ENCODE measurements around the gene PTCD2.

Gene PTCD2

GRCh38 chr5:72379936-72380335 is 59.8 kb downstream of the PTCD2 start:
- peaks cover 6% of the 10 kb centered on the region; the same call in 1 of the 2 replicates for H3K27me3 ChIP-seq (ENCODE audit: control insufficient read depth, low read length)
- H3K4me2 ChIP-seq (ENCODE audit: low read length), result no peak overlapping the region
- no peak overlapping the region for H3K27ac ChIP-seq (ENCODE audit: low read depth, low read length)
- H3K9me2 ChIP-seq (replicated peaks; ENCODE audit: control insufficient read depth, low read length), result no peaks in the 10 kb centered on the region
- H3K36me3 ChIP-seq (ENCODE audit: control insufficient read depth, low read length), result no peaks in the 10 kb centered on the region
- no peak overlapping the region for H3K4me3 ChIP-seq (ENCODE audit: low read length)
- TF ChIP-seq EZH2phosphoT487 (IDR thresholded peaks at IDR 0.05; ENCODE audit: borderline replicate concordance, low read length), result no peak
- TF ChIP-seq CTCF (IDR thresholded peaks at IDR 0.05; ENCODE audit: low read depth, low read length, poor library complexity, severe bottlenecking), result no peak
- H4K20me1 ChIP-seq (ENCODE audit: control insufficient read depth, insufficient read depth, low read depth, low read length), result no peaks in the 10 kb centered on the region
- no peaks in the 10 kb centered on the region for H3K9me3 ChIP-seq (ENCODE audit: control insufficient read depth, insufficient read depth, low read length)
- H3F3A ChIP-seq (ENCODE audit: control insufficient read depth, insufficient read depth), result no peaks in the 10 kb centered on the region
- H3K4me1 ChIP-seq (ENCODE audit: control insufficient read depth, low read length), result no peaks in the 10 kb centered on the region
- no peaks in the 10 kb centered on the region for H3K79me2 ChIP-seq (ENCODE audit: control insufficient read depth, low read length)

- Histone ChIP-seq H3K4me2 (ENCODE audit: low read length) (no peak overlapping the region), H3K4me1 (ENCODE audit: control insufficient read depth, low read length) (no peaks in the 10 kb centered on the region), H3F3A (ENCODE audit: control insufficient read depth, insufficient read depth) (no peaks in the 10 kb centered on the region), H3K9me2 (replicated peaks; ENCODE audit: control insufficient read depth, low read length) (no peaks in the 10 kb centered on the region), H3K9me3 (ENCODE audit: control insufficient read depth, insufficient read depth, low read length) (no peaks in the 10 kb centered on the region), H3K4me3 (ENCODE audit: low read length) (no peak overlapping the region), H4K20me1 (ENCODE audit: control insufficient read depth, insufficient read depth, low read depth, low read length) (no peaks in the 10 kb centered on the region), H3K79me2 (ENCODE audit: control insufficient read depth, low read length) (no peaks in the 10 kb centered on the region), H3K27ac (ENCODE audit: low read depth, low read length) (no peak overlapping the region), H3K36me3 (ENCODE audit: control insufficient read depth, low read length) (no peaks in the 10 kb centered on the region), H3K27me3 (ENCODE audit: control insufficient read depth, low read length) (peaks cover 6% of the 10 kb centered on the region; the same call in 1 of the 2 replicates)
- TF ChIP-seq CTCF (IDR thresholded peaks at IDR 0.05; ENCODE audit: low read depth, low read length, poor library complexity, severe bottlenecking) (no peak), EZH2phosphoT487 (IDR thresholded peaks at IDR 0.05; ENCODE audit: borderline replicate concordance, low read length) (no peak)
Observed at GRCh38 chr5:72380492-72381274, 60.5 kb downstream of the PTCD2 start.

GRCh38 chr5:72383280-72383679 is 63.1 kb downstream of the PTCD2 start:
- Histone ChIP-seq H4K20me1 (ENCODE audit: control insufficient read depth, insufficient read depth, low read depth, low read length) (no peaks in the 10 kb centered on the region), H3K27me3 (ENCODE audit: control insufficient read depth, low read length) (peaks cover 11% of the 10 kb centered on the region), H3F3A (ENCODE audit: control insufficient read depth, insufficient read depth) (no peaks in the 10 kb centered on the region), H3K9me2 (replicated peaks; ENCODE audit: control insufficient read depth, low read length) (no peaks in the 10 kb centered on the region), H3K79me2 (ENCODE audit: control insufficient read depth, low read length) (no peaks in the 10 kb centered on the region), H3K4me1 (ENCODE audit: control insufficient read depth, low read length) (no peaks in the 10 kb centered on the region), H3K9me3 (ENCODE audit: control insufficient read depth, insufficient read depth, low read length) (no peaks in the 10 kb centered on the region), H3K4me3 (ENCODE audit: low read length) (no peak overlapping the region), H3K36me3 (ENCODE audit: control insufficient read depth, low read length) (no peaks in the 10 kb centered on the region), H3K27ac (ENCODE audit: low read depth, low read length) (no peak overlapping the region), H3K4me2 (ENCODE audit: low read length) (no peak overlapping the region)
- TF ChIP-seq EZH2phosphoT487 (IDR thresholded peaks at IDR 0.05; ENCODE audit: borderline replicate concordance, low read length) (no peak), CTCF (IDR thresholded peaks at IDR 0.05; ENCODE audit: low read depth, low read length, poor library complexity, severe bottlenecking) (no peak)

Measured in DOHH2 (cell line).